KMS-11 (cell line): ENCODE measurements around the gene MACROD2.

Experiments used
- H2AFZ ChIP-seq: fragments of 200-600 bp; sonication (generic); 2 replicates; pipeline ENCODE4 v1.6.1; 2016; ENCODE audit warnings: antibody characterized with exemption, mixed run types, low read depth
- H3K27ac ChIP-seq: fragments of 200-600 bp; sonication (generic); 2 replicates; pipeline ENCODE4 v1.6.1; 2016; ENCODE audit warnings: mild to moderate bottlenecking, mixed run types
- H3K27me3 ChIP-seq: fragments of 200-600 bp; sonication (generic); 2 replicates; pipeline ENCODE4 v1.6.1; 2017; ENCODE audit warnings: mild to moderate bottlenecking, low read depth, mixed run types, moderate library complexity; ENCODE audit not compliant: insufficient read depth
- H3K36me3 ChIP-seq: fragments of 200-600 bp; sonication (generic); 2 replicates; pipeline ENCODE4 v1.6.1; 2017; ENCODE audit warnings: mild to moderate bottlenecking, mixed run types; ENCODE audit not compliant: insufficient read depth
- H3K4me1 ChIP-seq: fragments of 200-600 bp; sonication (generic); 2 replicates; pipeline ENCODE4 v1.6.1; 2016; ENCODE audit warnings: mild to moderate bottlenecking, low read depth, mixed run types; ENCODE audit not compliant: poor library complexity, severe bottlenecking
- H3K4me2 ChIP-seq: fragments of 200-600 bp; sonication (generic); 2 replicates; pipeline ENCODE4 v1.7.0; 2016; ENCODE audit warnings: mild to moderate bottlenecking, mixed run types
- H3K4me3 ChIP-seq: fragments of 200-600 bp; sonication (generic); IDR thresholded peaks from 2 replicates; pipeline ENCODE4 v1.6.1; 2017; ENCODE audit warnings: low read depth, low read length, mixed read lengths; ENCODE audit not compliant: insufficient read depth
- H3K79me2 ChIP-seq: fragments of 200-600 bp; sonication (generic); 2 replicates; pipeline ENCODE4 v1.6.1; 2016; ENCODE audit warnings: low read depth, mixed run types; ENCODE audit not compliant: insufficient read depth
- H3K9ac ChIP-seq: fragments of 200-600 bp; sonication (generic); 2 replicates; pipeline ENCODE4 v1.6.1; 2016; ENCODE audit warnings: mild to moderate bottlenecking, mixed run types
- H4K20me1 ChIP-seq: fragments of 200-600 bp; sonication (generic); 2 replicates; pipeline ENCODE4 v1.6.1; 2016; ENCODE audit warnings: mild to moderate bottlenecking, mixed run types; ENCODE audit not compliant: insufficient read depth
- CTCF ChIP-seq: fragments of 200-600 bp; sonication (generic); conservative IDR thresholded peaks from 2 replicates; pipeline ENCODE4 v1.6.1; 2017; ENCODE audit warnings: low read depth, mild to moderate bottlenecking, antibody characterized with exemption, low read length, moderate library complexity, mixed read lengths

MACROD2 gene

GRCh38 chr20:15603978-15604805 lies 1608.9 kb downstream of the MACROD2 start:
- Histone ChIP-seq H3K27me3 (no peaks in the 10 kb centered on the region), H3K36me3 (no peaks in the 10 kb centered on the region), H3K4me3 (no peak overlapping the region), H2AFZ (no peak overlapping the region), H3K27ac (no peak overlapping the region), H3K79me2 (no peaks in the 10 kb centered on the region), H3K9ac (no peak overlapping the region), H4K20me1 (no peaks in the 10 kb centered on the region), H3K4me2 (no peak overlapping the region), H3K4me1 (no peaks in the 10 kb centered on the region)
- TF ChIP-seq CTCF = no peak

GRCh38 chr20:15609921-15610320 lies 1614.6 kb downstream of the MACROD2 start:
- TF ChIP-seq CTCF = no peak
- Histone ChIP-seq H3K4me1 (no peaks in the 10 kb centered on the region), H3K4me2 (no peak overlapping the region), H2AFZ (no peak overlapping the region), H4K20me1 (no peaks in the 10 kb centered on the region), H3K27ac (no peak overlapping the region), H3K4me3 (no peak overlapping the region), H3K79me2 (no peaks in the 10 kb centered on the region), H3K36me3 (no peaks in the 10 kb centered on the region), H3K9ac (no peak overlapping the region), H3K27me3 (no peaks in the 10 kb centered on the region)

- Histone ChIP-seq H3K27me3 (no peaks in the 10 kb centered on the region), H3K79me2 (no peaks in the 10 kb centered on the region), H4K20me1 (no peaks in the 10 kb centered on the region), H3K9ac (no peak overlapping the region), H3K4me2 (no peak overlapping the region), H3K4me1 (no peaks in the 10 kb centered on the region), H3K36me3 (no peaks in the 10 kb centered on the region), H3K27ac (no peak overlapping the region), H3K4me3 (no peak overlapping the region), H2AFZ (no peak overlapping the region)
- TF ChIP-seq CTCF = no peak
Measured at GRCh38 chr20:15610787-15611186, 1615.5 kb downstream of the MACROD2 start.

DNA sequence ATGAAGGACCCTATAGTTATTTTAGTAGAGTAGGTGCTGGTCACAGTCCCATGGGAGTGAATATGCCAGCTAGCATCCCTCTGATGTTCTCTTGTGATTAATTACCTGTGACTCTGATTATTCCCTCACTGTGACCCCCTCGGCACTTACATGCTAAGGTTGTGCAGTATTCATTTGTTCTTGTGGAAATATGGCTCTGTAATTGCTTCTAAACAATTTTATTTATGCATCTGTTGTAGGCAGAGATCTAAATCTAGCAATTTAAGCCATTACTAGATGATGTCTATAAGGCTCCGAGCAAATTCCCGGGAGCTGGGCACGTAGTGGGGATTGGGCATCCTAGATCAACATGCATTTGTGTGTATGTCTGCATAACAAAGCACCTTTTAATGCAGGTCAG lies 1616.2 kb downstream of the MACROD2 start:
- no peak for TF ChIP-seq CTCF
- no peak overlapping the region for H3K9ac ChIP-seq

More for the DNA sequence above, 1616.2 kb downstream of the MACROD2 start:
- Histone ChIP-seq H3K27ac (no peak overlapping the region), H3K27me3 (no peaks in the 10 kb centered on the region), H2AFZ (no peak overlapping the region), H3K4me3 (no peak overlapping the region), H3K4me1 (no peaks in the 10 kb centered on the region), H3K36me3 (no peaks in the 10 kb centered on the region), H3K4me2 (no peak overlapping the region), H3K79me2 (no peaks in the 10 kb centered on the region), H4K20me1 (no peaks in the 10 kb centered on the region)
